Type B pancreatic cell (in vitro differentiated cells): Measurements from ENCODE around the gene SLC13A2. TPM values are rescaled to one million over a fixed set of nuclear protein-coding genes. Genes with fewer than 3 reads are reported as not detected.
A peak's percentile ranks its signal among the peaks of the same experiment; 100 is the strongest.

Experiments used
- DNase-seq: peaks from one replicate; pipeline ENCODE4 v3.0.0; 2021; ENCODE audit warnings: mixed read lengths; ENCODE audit not compliant: unreplicated experiment; ENCODE audit errors: extremely low spot score
- H3K27ac Mint-ChIP-seq: 2 replicates; pipeline ENCODE4 v1.8.0; 2021; ENCODE audit warnings: mild to moderate bottlenecking, mixed read lengths
- H3K27me3 Mint-ChIP-seq: 2 replicates; pipeline ENCODE4 v1.8.0; 2021; ENCODE audit warnings: mixed read lengths
- H3K36me3 Mint-ChIP-seq: 2 replicates; pipeline ENCODE4 v1.8.0; 2021; ENCODE audit warnings: mixed read lengths
- H3K4me1 Mint-ChIP-seq: one replicate; pipeline ENCODE4 v1.8.0; 2021; ENCODE audit warnings: mixed read lengths; ENCODE audit not compliant: unreplicated experiment
- H3K4me3 Mint-ChIP-seq: 2 replicates; pipeline ENCODE4 v1.8.0; 2021; ENCODE audit warnings: mild to moderate bottlenecking, mixed read lengths
- H3K9me3 Mint-ChIP-seq: 2 replicates; pipeline ENCODE4 v1.8.0; 2021; ENCODE audit warnings: mixed read lengths
- total RNA-seq: library from RNA; stranded (reverse); gene quantifications from 2 replicates; pipeline ENCODE4 v1.2.1, GENCODE V29; 2021; ENCODE audit warnings: low replicate concordance
- TF ChIP-seq, protein P1 (sequence below): fragments of 200-600 bp; sonication (generic); conservative IDR thresholded peaks from 2 replicates; pipeline ENCODE4 v1.5.0; 2021; ENCODE audit warnings: antibody characterized with exemption, mild to moderate bottlenecking

SLC13A2 gene
- total RNA-seq, 1 donor from 2014 or later, result 1.2 TPM

DNA sequence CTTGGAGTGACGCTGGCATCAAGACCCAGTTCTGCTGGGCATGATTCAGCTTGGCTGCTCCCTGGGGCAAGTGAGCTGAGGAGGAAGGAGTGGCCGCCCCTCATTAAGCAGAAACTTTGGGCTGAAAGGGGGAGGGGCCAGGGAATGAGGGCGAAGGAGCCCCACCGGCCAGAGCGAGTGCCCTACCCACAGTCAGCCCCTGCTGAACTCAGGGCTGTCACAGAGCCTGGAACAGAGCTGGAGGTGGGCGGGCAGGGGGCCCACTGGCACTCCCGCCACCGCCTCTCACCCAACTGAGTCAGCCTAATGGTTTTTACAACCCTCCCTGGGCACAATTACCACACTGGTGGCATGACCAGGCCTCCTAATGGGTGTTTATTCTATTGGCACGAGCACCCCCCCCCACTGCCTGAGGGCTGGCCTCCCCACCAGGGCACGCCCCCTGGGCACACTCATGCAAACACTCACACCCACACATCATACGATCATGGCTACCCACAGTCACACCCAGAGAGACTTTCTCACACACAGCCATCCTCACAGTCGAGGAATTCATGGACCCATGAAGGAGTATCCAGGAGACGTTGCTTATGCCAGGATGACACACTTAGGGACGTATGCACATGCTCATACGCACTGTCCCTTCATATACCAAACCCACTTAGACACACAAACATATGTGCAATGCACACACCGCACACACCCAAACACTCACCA lies 59.8 kb downstream of the SLC13A2 start:
- TF ChIP-seq, protein P1, sequence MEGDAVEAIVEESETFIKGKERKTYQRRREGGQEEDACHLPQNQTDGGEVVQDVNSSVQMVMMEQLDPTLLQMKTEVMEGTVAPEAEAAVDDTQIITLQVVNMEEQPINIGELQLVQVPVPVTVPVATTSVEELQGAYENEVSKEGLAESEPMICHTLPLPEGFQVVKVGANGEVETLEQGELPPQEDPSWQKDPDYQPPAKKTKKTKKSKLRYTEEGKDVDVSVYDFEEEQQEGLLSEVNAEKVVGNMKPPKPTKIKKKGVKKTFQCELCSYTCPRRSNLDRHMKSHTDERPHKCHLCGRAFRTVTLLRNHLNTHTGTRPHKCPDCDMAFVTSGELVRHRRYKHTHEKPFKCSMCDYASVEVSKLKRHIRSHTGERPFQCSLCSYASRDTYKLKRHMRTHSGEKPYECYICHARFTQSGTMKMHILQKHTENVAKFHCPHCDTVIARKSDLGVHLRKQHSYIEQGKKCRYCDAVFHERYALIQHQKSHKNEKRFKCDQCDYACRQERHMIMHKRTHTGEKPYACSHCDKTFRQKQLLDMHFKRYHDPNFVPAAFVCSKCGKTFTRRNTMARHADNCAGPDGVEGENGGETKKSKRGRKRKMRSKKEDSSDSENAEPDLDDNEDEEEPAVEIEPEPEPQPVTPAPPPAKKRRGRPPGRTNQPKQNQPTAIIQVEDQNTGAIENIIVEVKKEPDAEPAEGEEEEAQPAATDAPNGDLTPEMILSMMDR, result no peak
- Mint-ChIP-seq H3K4me1 (peaks cover 12% of the 10 kb centered on the region), H3K9me3 (no peaks in the 10 kb centered on the region), H3K27me3 (no peaks in the 10 kb centered on the region), H3K27ac (peak overlapping the region; percentile 16), H3K4me3 (no peak overlapping the region), H3K36me3 (no peaks in the 10 kb centered on the region)
- no peak for DNase-seq

DNA sequence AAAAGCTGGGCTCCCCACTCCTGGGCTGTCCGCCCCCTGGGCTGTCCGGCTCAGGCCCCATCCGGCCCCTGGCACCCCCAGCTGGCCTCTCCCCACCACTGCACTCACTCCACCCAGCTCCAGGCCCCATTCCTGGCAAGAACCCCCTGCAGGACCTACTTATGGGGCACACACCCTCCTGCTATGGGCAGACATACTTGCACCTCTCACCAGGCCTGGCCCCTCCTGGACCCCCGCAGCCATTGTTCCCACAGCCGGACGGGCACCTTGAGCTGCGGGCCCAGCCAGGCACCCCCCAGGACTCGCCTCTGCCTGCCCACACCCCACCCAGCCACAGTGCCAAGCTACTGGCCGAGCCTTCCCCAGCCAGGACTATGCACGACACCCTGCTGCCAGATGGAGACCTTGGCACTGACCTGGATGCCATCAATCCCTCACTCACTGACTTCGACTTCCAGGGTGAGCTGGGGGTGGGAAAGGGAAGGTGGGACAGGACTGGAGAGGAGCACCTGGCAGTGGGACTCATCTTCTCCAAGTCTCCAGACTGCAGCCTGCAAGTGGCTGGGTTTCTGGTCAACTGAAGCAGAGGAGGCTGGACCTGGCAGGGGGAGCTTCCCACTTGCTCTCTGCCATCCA lies 61.4 kb downstream of the SLC13A2 start:
- Mint-ChIP-seq H3K27ac (no peak overlapping the region), H3K4me3 (no peak overlapping the region), H3K36me3 (no peaks in the 10 kb centered on the region), H3K4me1 (peaks cover 8% of the 10 kb centered on the region), H3K27me3 (no peaks in the 10 kb centered on the region), H3K9me3 (no peaks in the 10 kb centered on the region)
- TF ChIP-seq, protein P1, result no peak
- no peak for DNase-seq

DNA sequence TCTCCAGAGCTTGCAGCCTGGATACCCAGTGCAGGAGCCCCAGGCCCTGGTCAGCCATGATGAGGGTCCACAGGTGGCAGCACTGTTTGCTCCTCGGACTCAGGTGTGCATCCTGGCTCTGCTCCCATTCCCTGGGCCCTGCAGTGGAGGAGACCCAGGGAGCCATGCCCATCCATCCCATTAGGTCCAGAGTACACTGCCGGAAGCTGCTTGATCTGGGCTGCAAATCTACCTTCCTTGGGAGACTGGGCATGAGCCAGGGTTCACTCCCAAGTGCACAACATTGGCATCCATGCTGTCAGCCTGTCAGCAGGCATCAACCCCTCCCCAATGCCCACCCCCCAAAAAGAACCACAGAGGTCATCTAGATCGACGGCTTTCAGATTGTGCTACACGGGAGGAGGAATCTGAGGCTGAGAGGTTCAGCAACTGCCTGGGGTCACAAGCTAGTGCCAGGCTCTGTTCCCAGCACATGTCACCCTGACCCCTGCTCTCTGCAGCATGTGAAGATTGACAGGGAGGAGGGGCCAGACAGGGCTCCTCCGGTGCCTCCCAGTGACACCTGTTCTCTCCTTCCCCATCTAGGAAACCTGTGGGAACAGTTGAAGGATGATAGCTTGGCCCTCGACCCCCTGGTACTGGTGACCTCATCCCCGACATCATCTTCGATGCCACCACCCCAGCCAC lies 63.2 kb downstream of the SLC13A2 start:
- no peak for DNase-seq
- Mint-ChIP-seq H3K27ac (no peak overlapping the region), H3K4me1 (peaks cover 6% of the 10 kb centered on the region), H3K4me3 (no peak overlapping the region), H3K27me3 (no peaks in the 10 kb centered on the region), H3K36me3 (no peaks in the 10 kb centered on the region), H3K9me3 (no peaks in the 10 kb centered on the region)
- TF ChIP-seq, protein P1, result no peak

DNA sequence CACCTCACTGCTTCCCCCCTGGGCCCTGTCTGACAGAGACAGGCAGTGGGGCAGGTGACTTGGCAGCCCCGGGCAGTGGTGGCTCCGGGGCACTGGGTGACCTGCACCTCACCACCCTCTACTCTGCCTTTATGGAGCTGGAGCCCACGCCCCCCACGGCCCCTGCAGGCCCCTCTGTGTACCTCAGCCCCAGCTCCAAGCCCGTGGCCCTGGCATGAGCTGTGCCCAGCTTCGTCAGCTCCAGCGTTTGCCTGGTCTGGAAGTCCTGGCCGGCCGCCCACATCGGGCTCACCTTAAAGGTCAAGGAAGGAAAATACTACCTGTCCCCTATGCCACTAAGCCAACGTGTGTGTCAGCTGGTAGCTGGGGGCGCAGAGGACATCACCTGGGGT lies 63.8 kb downstream of the SLC13A2 start:
- no peaks in the 10 kb centered on the region for H3K27me3 Mint-ChIP-seq
- TF ChIP-seq, protein P1, result no peak
- no peak overlapping the region for H3K4me3 Mint-ChIP-seq
- peaks cover 4% of the 10 kb centered on the region for H3K4me1 Mint-ChIP-seq
- no peaks in the 10 kb centered on the region for H3K9me3 Mint-ChIP-seq
- H3K27ac Mint-ChIP-seq, result no peak overlapping the region
- no peaks in the 10 kb centered on the region for H3K36me3 Mint-ChIP-seq
- DNase-seq, result peak; percentile 58

DNA sequence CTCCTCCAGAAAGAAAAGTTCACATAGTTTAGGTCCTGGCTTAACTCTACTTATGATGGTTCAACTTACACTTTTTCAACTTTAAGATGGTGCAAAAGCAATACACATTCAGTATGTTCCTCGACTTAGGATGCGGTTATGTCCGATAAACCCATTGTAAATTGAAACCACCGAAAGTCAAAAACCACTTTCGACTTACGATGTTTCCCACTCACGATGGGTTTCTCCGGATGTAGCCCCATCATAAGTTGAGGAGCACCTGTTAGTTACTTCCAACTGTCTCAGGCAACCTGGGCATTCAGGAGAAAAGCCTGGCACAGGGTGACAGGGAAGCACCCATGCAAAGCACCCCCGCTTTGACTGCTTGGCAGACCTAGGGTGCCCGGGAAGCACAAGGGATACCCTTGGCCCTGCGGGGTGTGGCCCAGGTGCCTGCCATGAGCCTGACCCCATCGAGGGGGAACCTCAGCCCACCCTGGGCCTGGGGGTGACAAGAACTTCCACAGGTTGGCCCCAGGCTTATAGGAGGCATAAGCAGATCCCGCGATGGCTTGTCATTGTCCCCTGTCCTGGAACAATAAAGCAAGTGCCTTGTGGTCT lies 65.0 kb downstream of the SLC13A2 start:
- Mint-ChIP-seq H3K36me3 (no peaks in the 10 kb centered on the region), H3K27me3 (no peaks in the 10 kb centered on the region), H3K9me3 (no peaks in the 10 kb centered on the region), H3K4me1 (peaks cover 2% of the 10 kb centered on the region), H3K4me3 (no peak overlapping the region), H3K27ac (no peak overlapping the region)
- TF ChIP-seq, protein P1, result no peak
- DNase-seq, result no peak
